WTC11 (cell line): ENCODE measurements around the gene CD80. TPM values are rescaled to one million over a fixed set of nuclear protein-coding genes. Genes with fewer than 3 reads are reported as not detected.

Source experiments
- ATAC-seq: fragments of 200-7000 bp; cut with Tn5 transposase; 2 replicates; pipeline ENCODE4 v1.10.0; 2021; ENCODE audit warnings: mild to moderate bottlenecking, moderate library complexity
- CTCF ChIA-PET: fragments of 300-600 bp; sonication (Branson Sonifier 250); formaldehyde crosslinking; loops from one replicate; lab custom pipeline; 2021; ENCODE audit warnings: antibody characterized with exemption; lab: Charles Lee
- POLR2A ChIA-PET: fragments of 350-600 bp; sonication (Branson Sonifier 250); formaldehyde crosslinking; loops from one replicate; lab custom pipeline; 2021; ENCODE audit warnings: antibody characterized with exemption; lab: Charles Lee
- DNase-seq: peaks from one replicate; pipeline ENCODE4 v3.0.0; 2021; ENCODE audit warnings: low spot score
- H3K27ac Mint-ChIP-seq: 2 replicates; pipeline ENCODE4 v1.8.0; 2021; ENCODE audit warnings: mixed read lengths
- H3K27me3 Mint-ChIP-seq: 2 replicates; pipeline ENCODE4 v1.8.0; 2021; ENCODE audit warnings: low read depth, mild to moderate bottlenecking, moderate library complexity, mixed read lengths
- H3K36me3 Mint-ChIP-seq: 2 replicates; pipeline ENCODE4 v1.8.0; 2021; ENCODE audit warnings: mixed read lengths
- H3K4me1 Mint-ChIP-seq: 2 replicates; pipeline ENCODE4 v1.8.0; 2022; ENCODE audit warnings: mixed read lengths
- H3K4me3 Mint-ChIP-seq: 2 replicates; pipeline ENCODE4 v1.8.0; 2021; ENCODE audit warnings: mild to moderate bottlenecking, moderate library complexity, mixed read lengths
- H3K9me3 Mint-ChIP-seq: 2 replicates; pipeline ENCODE4 v1.8.0; 2021; ENCODE audit warnings: mixed read lengths
- AR ChIP-seq: fragments of 250-450 bp; sonication (Bioruptor Pico); IDR thresholded peaks from 2 replicates; pipeline ENCODE4 v1.9.0; 2021; ENCODE audit warnings: mild to moderate bottlenecking
- ATF1 ChIP-seq: sonication (generic); formaldehyde crosslinking; IDR thresholded peaks from 2 replicates; pipeline ENCODE4 v1.8.1; 2023; ENCODE audit warnings: mild to moderate bottlenecking, moderate library complexity, missing genetic modification reagents
- ATF3 ChIP-seq: sonication (generic); formaldehyde crosslinking; conservative IDR thresholded peaks from 2 replicates; pipeline ENCODE4 v1.8.1; 2022; ENCODE audit warnings: mild to moderate bottlenecking, missing genetic modification reagents
- CDX4 ChIP-seq: fragments of 250-450 bp; sonication (Bioruptor Pico); IDR thresholded peaks from 2 replicates; pipeline ENCODE4 v1.9.0; 2021; ENCODE audit warnings: moderate library complexity, mild to moderate bottlenecking, inconsistent platforms, borderline replicate concordance
- CREM ChIP-seq: sonication (generic); formaldehyde crosslinking; IDR thresholded peaks from 2 replicates; pipeline ENCODE4 v1.8.1; 2022; ENCODE audit warnings: mild to moderate bottlenecking, missing genetic modification reagents, moderate library complexity
- CTCF ChIP-seq: fragments of 200-600 bp; IDR thresholded peaks from 2 replicates; pipeline ENCODE4 v1.8.0; 2022; ENCODE audit warnings: antibody characterized with exemption
- EMX1 ChIP-seq: fragments of 250-450 bp; sonication (Bioruptor Pico); IDR thresholded peaks from 2 replicates; pipeline ENCODE4 v1.8.0; 2021; ENCODE audit warnings: mild to moderate bottlenecking
- ERG ChIP-seq: fragments of 250-450 bp; sonication (Bioruptor Pico); IDR thresholded peaks from 2 replicates; pipeline ENCODE4 v1.8.0; 2021; ENCODE audit warnings: mild to moderate bottlenecking
- ETV6 ChIP-seq: sonication (generic); formaldehyde crosslinking; IDR thresholded peaks from 2 replicates; pipeline ENCODE4 v1.8.1; 2022; ENCODE audit warnings: mild to moderate bottlenecking, missing genetic modification reagents
- FOXK1 ChIP-seq: sonication (generic); formaldehyde crosslinking; IDR thresholded peaks from 2 replicates; pipeline ENCODE4 v1.8.0; 2022; ENCODE audit warnings: mild to moderate bottlenecking, moderate library complexity, missing genetic modification reagents
- FOXP1 ChIP-seq: sonication (generic); formaldehyde crosslinking; IDR thresholded peaks from 2 replicates; pipeline ENCODE4 v1.8.0; 2022; ENCODE audit warnings: missing genetic modification reagents, mild to moderate bottlenecking, moderate library complexity, borderline replicate concordance
- JAZF1 ChIP-seq: fragments of 250-450 bp; sonication (Bioruptor Pico); IDR thresholded peaks from 2 replicates; pipeline ENCODE4 v1.9.0; 2021; ENCODE audit warnings: moderate library complexity, mild to moderate bottlenecking, inconsistent platforms
- JUN ChIP-seq: sonication (generic); formaldehyde crosslinking; IDR thresholded peaks from 2 replicates; pipeline ENCODE4 v1.8.0; 2023; ENCODE audit warnings: mild to moderate bottlenecking, missing genetic modification reagents
- MAX ChIP-seq: sonication (generic); formaldehyde crosslinking; IDR thresholded peaks from 2 replicates; pipeline ENCODE4 v1.8.0; 2022; ENCODE audit warnings: mild to moderate bottlenecking, missing genetic modification reagents
- TEAD4 ChIP-seq: sonication (generic); formaldehyde crosslinking; IDR thresholded peaks from 2 replicates; pipeline ENCODE4 v1.8.0; 2022; ENCODE audit warnings: mild to moderate bottlenecking, missing genetic modification reagents
- TP53 ChIP-seq: sonication (generic); formaldehyde crosslinking; IDR thresholded peaks from 2 replicates; pipeline ENCODE4 v1.8.1; 2023; ENCODE audit warnings: mild to moderate bottlenecking, missing genetic modification reagents
- ZNF263 ChIP-seq: sonication (generic); formaldehyde crosslinking; IDR thresholded peaks from 2 replicates; pipeline ENCODE4 v1.8.1; 2022; ENCODE audit warnings: low read depth, mild to moderate bottlenecking, moderate library complexity, missing genetic modification reagents
- ZNF317 ChIP-seq: sonication (generic); formaldehyde crosslinking; IDR thresholded peaks from 2 replicates; pipeline ENCODE4 v1.8.1; 2023; ENCODE audit warnings: low read depth, mild to moderate bottlenecking, moderate library complexity, missing genetic modification reagents, borderline replicate concordance
- ZNF512 ChIP-seq: sonication (generic); formaldehyde crosslinking; IDR thresholded peaks from 2 replicates; pipeline ENCODE4 v1.8.1; 2022; ENCODE audit warnings: missing genetic modification reagents, borderline replicate concordance
- ZNF532 ChIP-seq: fragments of 250-450 bp; sonication (Bioruptor Pico); IDR thresholded peaks from 2 replicates; pipeline ENCODE4 v1.9.0; 2021; ENCODE audit warnings: mild to moderate bottlenecking, borderline replicate concordance
- ZNF671 ChIP-seq: fragments of 250-450 bp; sonication (Bioruptor Pico); IDR thresholded peaks from 2 replicates; pipeline ENCODE4 v1.8.0; 2021; ENCODE audit warnings: mild to moderate bottlenecking
- total RNA-seq: library from RNA; stranded (reverse); gene quantifications from 3 replicates; pipeline ENCODE4 v1.2.3, GENCODE V29; 2021

The CD80 gene
- total RNA-seq, 1 experiment from 2014 or later: 0.24 TPM

- TF ChIP-seq CDX4 (CRISPR knock-in tag) (no peak), FOXP1 (CRISPR knock-in tag) (no peak), ZNF263 (CRISPR knock-in tag) (no peak), TEAD4 (no peak), FOXK1 (CRISPR knock-in tag) (no peak), CREM (no peak), AR (CRISPR knock-in tag) (no peak), ETV6 (CRISPR knock-in tag) (no peak)
Observed at GRCh38 chr3:119492810-119493209, 66.6 kb downstream of the CD80 start (continued).

GRCh38 chr3:119492128-119492527, 67.3 kb downstream of the CD80 start:
- no peaks in the 10 kb centered on the region for H3K27me3 Mint-ChIP-seq
- ChIA-PET CTCF (no interaction called here), POLR2A (no interaction called here)
- no peak overlapping the region for H3K27ac Mint-ChIP-seq
- H3K36me3 Mint-ChIP-seq: peaks cover 10% of the 10 kb centered on the region
- no peaks in the 10 kb centered on the region for H3K9me3 Mint-ChIP-seq
- H3K4me3 Mint-ChIP-seq: no peak overlapping the region
- H3K4me1 Mint-ChIP-seq: no peaks in the 10 kb centered on the region; the same call in 1 of the 2 replicates
- no peak for DNase-seq
- no peak for ATAC-seq
- TF ChIP-seq JUN (CRISPR knock-in tag) (no peak), ATF3 (CRISPR knock-in tag) (no peak), EMX1 (CRISPR knock-in tag) (no peak), FOXP1 (CRISPR knock-in tag) (no peak), MAX (CRISPR knock-in tag) (no peak), ZNF317 (CRISPR knock-in tag) (no peak), TP53 (no peak), ZNF532 (CRISPR knock-in tag) (no peak), JAZF1 (CRISPR knock-in tag) (no peak), ATF1 (no peak), CTCF (no peak), ZNF512 (CRISPR knock-in tag) (no peak), CDX4 (CRISPR knock-in tag) (no peak), ERG (CRISPR knock-in tag) (no peak), ZNF671 (CRISPR knock-in tag) (no peak)
